Activated CD8-positive, alpha-beta memory T cell treated with anti-CD3 and anti-CD28 coated beads, Interleukin-2, amount 50 U/mL, for 48 hours (primary cell): Measurements from ENCODE around the gene NR3C1.
"Not testable (repeated sequence)": the region's sequence is repeated elsewhere in the genome, so short reads cannot be mapped to it uniquely, and the experiment has no call there.

Source experiments
- DNase-seq: peaks from one replicate; pipeline ENCODE4 v3.0.0-alpha.2; 2020

Gene NR3C1

GRCh38 chr5:143359869-143360268, 43.6 kb downstream of the NR3C1 start:
- DNase-seq = no peak

GRCh38 chr5:143356855-143357583, 46.5 kb downstream of the NR3C1 start:
- no peak for DNase-seq

- no peak for DNase-seq
These were observed 47.8 kb downstream of the NR3C1 start for GRCh38 chr5:143355710-143356109.

- DNase-seq = no peak
These were observed 49.5 kb downstream of the NR3C1 start for GRCh38 chr5:143354025-143354424.

- DNase-seq = no peak
These were observed 50.8 kb downstream of the NR3C1 start for GRCh38 chr5:143352691-143353090.

GRCh38 chr5:143350751-143351602, 52.5 kb downstream of the NR3C1 start:
- no peak for DNase-seq

GRCh38 chr5:143350341-143350740, 53.1 kb downstream of the NR3C1 start:
- no peak for DNase-seq

GRCh38 chr5:143349177-143349576, 54.3 kb downstream of the NR3C1 start:
- DNase-seq = no peak

GRCh38 chr5:143347698-143348344, 55.7 kb downstream of the NR3C1 start:
- DNase-seq = no peak

- DNase-seq = no peak
These were observed 56.4 kb downstream of the NR3C1 start for GRCh38 chr5:143347046-143347445.

GRCh38 chr5:143345671-143346440, 57.6 kb downstream of the NR3C1 start:
- DNase-seq = no peak

- no peak for DNase-seq
These were observed 60.4 kb downstream of the NR3C1 start for GRCh38 chr5:143343042-143343441.

GRCh38 chr5:143342607-143343006, 60.9 kb downstream of the NR3C1 start:
- no peak for DNase-seq

- no peak for DNase-seq
These were observed 61.5 kb downstream of the NR3C1 start for GRCh38 chr5:143341807-143342570.

GRCh38 chr5:143340891-143341685, 62.4 kb downstream of the NR3C1 start:
- no peak for DNase-seq

- DNase-seq = no peak
These were observed 64.7 kb downstream of the NR3C1 start for GRCh38 chr5:143338658-143339366.

- DNase-seq = no peak
These were observed 65.5 kb downstream of the NR3C1 start for GRCh38 chr5:143337946-143338345.

- DNase-seq = no peak
These were observed 67.0 kb downstream of the NR3C1 start for GRCh38 chr5:143336485-143336884.

GRCh38 chr5:143334903-143335302, 68.6 kb downstream of the NR3C1 start:
- no peak for DNase-seq

GRCh38 chr5:143334380-143334779, 69.1 kb downstream of the NR3C1 start:
- not testable (repeated sequence) for DNase-seq

GRCh38 chr5:143331956-143332355, 71.5 kb downstream of the NR3C1 start:
- DNase-seq = no peak
